H1 (cell line): Measurements from ENCODE around the gene EPB41L1. TPM values are rescaled to one million over a fixed set of nuclear protein-coding genes. Genes with fewer than 3 reads are reported as not detected.

Source experiments
- CTCF ChIA-PET: fragments of 300-600 bp; sonication (Branson Sonifier 250); formaldehyde crosslinking; loops from one replicate; lab custom pipeline; 2021; ENCODE audit not compliant: partially characterized antibody; lab: Charles Lee
- POLR2A ChIA-PET: fragments of 300-600 bp; sonication (Branson Sonifier 250); formaldehyde crosslinking; loops from one replicate; lab custom pipeline; 2021; ENCODE audit warnings: inconsistent platforms; ENCODE audit not compliant: partially characterized antibody; lab: Charles Lee
- DNase-seq, 2 experiments: peaks; one replicate each; pipeline versions ENCODE4 v3.0.0 to v3.0.0-alpha.2; 2010 to 2022; ENCODE audit warnings: low spot score in 2 of 2, low read depth in 1 of 2, mixed read lengths in 1 of 2
- FAIRE-seq: peaks from 2 replicates; lab custom pipeline; 2011; peaks lifted over from hg19 to GRCh38; lab: Jason Lieb, UNC
- H2AFZ ChIP-seq: 2 replicates; pipeline ENCODE4 v1.8.1; 2012; ENCODE audit warnings: low read length, inconsistent platforms
- H2AK5ac ChIP-seq: 2 replicates; pipeline ENCODE4 v1.6.1; 2013; ENCODE audit warnings: low read depth, low read length
- H2BK120ac ChIP-seq: replicated peaks from 2 replicates; pipeline ENCODE3; 2013; ENCODE audit warnings: low read depth, low read length, inconsistent platforms
- H2BK12ac ChIP-seq: 2 replicates; pipeline ENCODE4 v1.6.1; 2013; ENCODE audit warnings: low read depth, low read length
- H2BK15ac ChIP-seq: 2 replicates; pipeline ENCODE4 v1.6.1; 2013; ENCODE audit warnings: low read length
- H2BK20ac ChIP-seq: 2 replicates; pipeline ENCODE4 v1.6.1; 2013; ENCODE audit warnings: low read length
- H2BK5ac ChIP-seq: 2 replicates; pipeline ENCODE4 v1.6.1; 2013; ENCODE audit warnings: low read depth, low read length
- H3K14ac ChIP-seq: 2 replicates; pipeline ENCODE4 v1.6.1; 2013; ENCODE audit warnings: inconsistent platforms; ENCODE audit not compliant: insufficient read length
- H3K18ac ChIP-seq: 2 replicates; pipeline ENCODE4 v1.6.1; 2013; ENCODE audit warnings: low read length; ENCODE audit errors: extremely low read depth
- H3K23ac ChIP-seq: 2 replicates; pipeline ENCODE4 v1.6.1; 2013; ENCODE audit warnings: inconsistent platforms; ENCODE audit not compliant: insufficient read length
- H3K23me2 ChIP-seq: 2 replicates; pipeline ENCODE4 v1.6.1; 2013; ENCODE audit warnings: low read depth, low read length
- H3K27ac ChIP-seq: 2 replicates; pipeline ENCODE4 v1.6.1; 2011; ENCODE audit warnings: low read depth, low read length, inconsistent platforms
- H3K27me3 ChIP-seq, 4 experiments: replicated peaks in 1 of 4; 1 replicate in 1 of 4; 2 replicates in 3 of 4; pipeline versions ENCODE4 v1.6.1 to v1.8.1; 2011 to 2013; ENCODE audit warnings: low read length in 3 of 4, mild to moderate bottlenecking in 3 of 4, inconsistent platforms in 2 of 4, mixed read lengths in 2 of 4, moderate library complexity in 1 of 4; ENCODE audit not compliant: control insufficient read depth in 3 of 4, insufficient read depth in 3 of 4; ENCODE audit errors: extremely low read depth in 1 of 4
- H3K36me3 ChIP-seq, 4 experiments: 2 replicates each; pipeline versions ENCODE4 v1.6.1 to v1.8.1; 2011 to 2013; ENCODE audit warnings: mild to moderate bottlenecking in 4 of 4, low read length in 3 of 4, moderate library complexity in 2 of 4, control low read depth in 1 of 4, inconsistent platforms in 1 of 4; ENCODE audit not compliant: insufficient read depth in 4 of 4, control insufficient read depth in 2 of 4
- H3K4ac ChIP-seq: replicated peaks from 2 replicates; pipeline ENCODE3; 2013; ENCODE audit warnings: low read length, low read depth, mixed read lengths, inconsistent platforms; ENCODE audit not compliant: insufficient read length
- H3K4me1 ChIP-seq, 4 experiments: replicated peaks in 1 of 4; 1 replicate in 1 of 4; 2 replicates in 3 of 4; pipeline versions ENCODE4 v1.6.1 to v1.8.1; 2011 to 2013; ENCODE audit warnings: low read length in 3 of 4, inconsistent platforms in 2 of 4, mixed read lengths in 1 of 4; ENCODE audit not compliant: insufficient read depth in 4 of 4, control insufficient read depth in 3 of 4
- H3K4me2 ChIP-seq, 2 experiments: 2 replicates each; pipeline versions ENCODE4 v1.6.1 to v1.8.1; 2011 to 2013; ENCODE audit warnings: low read depth in 2 of 2, low read length in 2 of 2, control low read depth in 1 of 2, inconsistent platforms in 1 of 2, mild to moderate bottlenecking in 1 of 2; ENCODE audit not compliant: insufficient read depth in 1 of 2
- H3K4me3 ChIP-seq, 4 experiments: fragments of 200-600, 300-600 bp in 1 of 4; sonication (generic), shearing (Covaris generic), sonication (Bioruptor Twin) in 1 of 4; 2 replicates each; pipeline versions ENCODE4 v1.5.1 to v1.8.1; 2011 to 2016; ENCODE audit warnings: low read length in 4 of 4, low read depth in 3 of 4, control low read depth in 2 of 4, inconsistent platforms in 2 of 4, mild to moderate bottlenecking in 2 of 4, mixed read lengths in 1 of 4, moderate library complexity in 1 of 4; ENCODE audit not compliant: insufficient read depth in 2 of 4; ENCODE audit errors: extremely low read depth in 1 of 4
- H3K56ac ChIP-seq: replicated peaks from 2 replicates; pipeline ENCODE3; 2013; ENCODE audit warnings: low read depth, mild to moderate bottlenecking, mixed read lengths, low read length, inconsistent platforms; ENCODE audit not compliant: insufficient read length
- H3K79me1 ChIP-seq: 2 replicates; pipeline ENCODE4 v1.6.1; 2013; ENCODE audit warnings: low read depth, low read length, control low read depth
- H3K79me2 ChIP-seq, 2 experiments: 2 replicates each; pipeline versions ENCODE4 v1.6.1 to v1.8.1; 2012 to 2013; ENCODE audit warnings: low read length in 2 of 2, mild to moderate bottlenecking in 2 of 2, inconsistent platforms in 1 of 2; ENCODE audit not compliant: insufficient read depth in 2 of 2, control insufficient read depth in 1 of 2
- H3K9ac ChIP-seq, 4 experiments: replicated peaks in 1 of 4; 1 replicate in 1 of 4; 2 replicates in 3 of 4; pipeline versions ENCODE4 v1.6.1 to v1.8.1; 2011 to 2013; ENCODE audit warnings: low read depth in 3 of 4, low read length in 3 of 4, control low read depth in 2 of 4, mild to moderate bottlenecking in 2 of 4, moderate library complexity in 2 of 4, inconsistent platforms in 1 of 4; ENCODE audit errors: extremely low read depth in 1 of 4
- H3K9me3 ChIP-seq, 2 experiments: 2 replicates each; pipeline versions ENCODE4 v1.6.1 to v1.8.1; 2012 to 2013; ENCODE audit warnings: mild to moderate bottlenecking in 2 of 2, moderate library complexity in 2 of 2, control low read depth in 1 of 2, inconsistent platforms in 1 of 2, low read depth in 1 of 2, low read length in 1 of 2, mixed read lengths in 1 of 2; ENCODE audit not compliant: insufficient read depth in 2 of 2
- H4K20me1 ChIP-seq, 2 experiments: replicated peaks in 1 of 2; 2 replicates each; pipeline versions ENCODE3 to v1.8.1; 2011 to 2013; ENCODE audit warnings: inconsistent platforms in 2 of 2, low read length in 2 of 2, mild to moderate bottlenecking in 1 of 2; ENCODE audit not compliant: insufficient read depth in 2 of 2, control insufficient read depth in 1 of 2
- H4K5ac ChIP-seq: 2 replicates; pipeline ENCODE4 v1.6.1; 2013; ENCODE audit warnings: low read length, low read depth, mixed read lengths, inconsistent platforms; ENCODE audit not compliant: insufficient read length
- H4K8ac ChIP-seq: 2 replicates; pipeline ENCODE4 v1.8.0; 2013; ENCODE audit warnings: mild to moderate bottlenecking, moderate library complexity, low read length, inconsistent platforms; ENCODE audit not compliant: insufficient read depth; ENCODE audit errors: extremely low read depth
- H4K91ac ChIP-seq: replicated peaks from 2 replicates; pipeline ENCODE3; 2013; ENCODE audit warnings: low read length, mixed read lengths, inconsistent platforms; ENCODE audit not compliant: insufficient read length
- EGR1 ChIP-seq: IDR thresholded peaks from 2 replicates; pipeline ENCODE4 v1.6.1; 2011; ENCODE audit warnings: low read depth, low read length, borderline replicate concordance
- EZH2 ChIP-seq: fragments of 200-600 bp; sonication (generic); IDR thresholded peaks from 2 replicates; pipeline ENCODE4 v1.7.1; 2012; ENCODE audit warnings: low read depth, mild to moderate bottlenecking, moderate library complexity, low read length, inconsistent platforms; ENCODE audit not compliant: severe bottlenecking
- HDAC6 ChIP-seq: IDR thresholded peaks from one replicate; pipeline ENCODE4 v1.7.1; 2012; ENCODE audit warnings: low read depth, mild to moderate bottlenecking, inconsistent platforms, low read length, moderate library complexity
- JUND ChIP-seq: IDR thresholded peaks from 2 replicates; pipeline ENCODE4 v1.6.1; 2011; ENCODE audit warnings: mild to moderate bottlenecking, improper control_type of control experiment, low read length
- WGBS, 2 experiments: shearing (Covaris generic) in 1 of 2; methylation state at CpG; one replicate each; pipeline versions ENCODE4 v1.1.6 to v1.1.7; 2013 to 2015; ENCODE audit warnings: low lambda C conversion rate in 2 of 2, mixed read lengths in 2 of 2, inconsistent platforms in 1 of 2, low coverage in 1 of 2, missing lambda C conversion rate in 1 of 2; ENCODE audit not compliant: insufficient replicate concordance in 2 of 2, insufficient coverage in 1 of 2, insufficient read length in 1 of 2; ENCODE audit errors: extremely low coverage in 1 of 2, missing lambda C conversion rate in 1 of 2; 5-methylcytosine and 5-hydroxymethylcytosine counted together
- polyA plus RNA-seq, 7 experiments: library from polyadenylated mRNA; depleted of rRNA in 3 of 7; stranded (reverse) in 5 of 7; unstranded in 2 of 7; fragments of >200 nt in 5 of 7; fragments of 200-250 nt in 2 of 7; gene quantifications; 1 replicate in 5 of 7; 2 replicates in 1 of 7; 4 replicates in 1 of 7; pipeline versions ENCODE4 v1.2.1 to v1.2.3, GENCODE V29; 2011 to 2013; ENCODE audit warnings: missing spikeins in 2 of 7, mixed read lengths in 2 of 7
- total RNA-seq: library from RNA; stranded (reverse); fragmentation: NEBNext Ultra II Directional; extraction: Animal tissue kit (Norgen Biotek cat#: 25700); gene quantifications from 2 replicates; pipeline ENCODE4 v1.2.1, GENCODE V29; 2021

The EPB41L1 gene
- total and polyA plus RNA-seq, 2 of the 8 experiments (the other 6 are each of a cell fraction or from before 2014, with no cell fraction given): 14.8 to 36.0 TPM

- Histone ChIP-seq H2BK15ac (no peak overlapping the region), H3K56ac (no peak overlapping the region), H3K4me3 (no peak overlapping the region), H3K23ac (no peak overlapping the region), H4K8ac (no peak overlapping the region), H3K9ac (no peak overlapping the region), H3K36me3 (no peaks in the 10 kb centered on the region), H2AFZ (no peak overlapping the region), H3K79me1 (no peaks in the 10 kb centered on the region), H4K5ac (no peak overlapping the region), H3K4me2 (no peak overlapping the region), H3K79me2 (no peaks in the 10 kb centered on the region), H4K91ac (no peak overlapping the region), H2AK5ac (no peak overlapping the region), H3K9me3 (no peaks in the 10 kb centered on the region), H3K27me3 (no peaks in the 10 kb centered on the region), H4K20me1 (no peaks in the 10 kb centered on the region), H3K23me2 (no peaks in the 10 kb centered on the region), H3K14ac (no peak overlapping the region), H3K4ac (no peak overlapping the region), H3K18ac (no peak overlapping the region), H3K4me1 (peaks cover 0 to 5% (median 3%) of the 10 kb centered on the region in 4 experiments; a peak in 4 of 7 replicates), H2BK20ac (no peak overlapping the region), H2BK120ac (no peak overlapping the region), H3K27ac (no peak overlapping the region), H2BK5ac (no peak overlapping the region), H2BK12ac (no peak overlapping the region)
- DNase-seq (no peak), FAIRE-seq (no peak)
- 91% methylated on average over 6 of the region's 7 CpGs; no CpG with 5 or more reads in 1 of the 2 experiments for WGBS, 2 experiments
- TF ChIP-seq EGR1: no peak
- TF ChIP-seq HDAC6: no peak
- TF ChIP-seq EZH2: no peak
- TF ChIP-seq JUND: no peak
- CTCF ChIA-PET: interaction anchor here (0.6 to 1.4 kb wide), 4 partner anchors 10 to 79 kb away, joined by 3 to 6 read pairs (median 5); no protein-coding TSS in a partner anchor
- POLR2A ChIA-PET: no interaction called here
These were observed 33.5 kb upstream of the EPB41L1 start for GRCh38 chr20:36120991-36121390.
